PC-3 (cell line): ENCODE data around the gene PEX13. TPM values are rescaled to one million over a fixed set of nuclear protein-coding genes. Genes with fewer than 3 reads are reported as not detected.

ENCODE experiments used
- ATAC-seq: fragments of 200-7000 bp; cut with Tn5 transposase; 2 replicates; pipeline ENCODE4 v1.9.1; 2020; ENCODE audit warnings: mild to moderate bottlenecking, moderate library complexity
- BruUV-seq: library from RNA; stranded (reverse); fragments of 400-500 nt; replicated peaks from 2 replicates; lab custom pipeline; 2021; lab: Mats Ljungman, UMichigan
- CTCF ChIA-PET: fragments of 300-600 bp; sonication (Branson Sonifier 250); formaldehyde crosslinking; loops from one replicate; lab custom pipeline; 2022; ENCODE audit warnings: antibody characterized with exemption; lab: Charles Lee
- POLR2A ChIA-PET: fragments of 300-600 bp; sonication (Branson Sonifier 250); formaldehyde crosslinking; loops from one replicate; lab custom pipeline; 2022; ENCODE audit warnings: antibody characterized with exemption; ENCODE audit not compliant: unreplicated experiment; lab: Charles Lee
- DNase-seq: peaks from one replicate; pipeline ENCODE4 v3.0.0-alpha.2; 2015
- H2AFZ ChIP-seq: fragments of 300-600 bp; sonication (generic); 2 replicates; pipeline ENCODE4 v1.6.0; 2016; ENCODE audit warnings: antibody characterized with exemption, low read length
- H3F3A ChIP-seq: fragments of 300-600 bp; sonication (generic); one replicate; pipeline ENCODE4 v1.6.0; 2017; ENCODE audit warnings: antibody characterized with exemption, low read length, control low read depth, mild to moderate bottlenecking; ENCODE audit not compliant: unreplicated experiment
- H3K27ac ChIP-seq: fragments of 300-600 bp; sonication (generic); 2 replicates; pipeline ENCODE4 v1.5.1; 2016; ENCODE audit warnings: mild to moderate bottlenecking, low read length
- H3K27me3 ChIP-seq: fragments of 300-600 bp; sonication (generic); 2 replicates; pipeline ENCODE4 v1.6.1; 2016; ENCODE audit warnings: low read length, mixed read lengths
- H3K36me3 ChIP-seq: fragments of 300-600 bp; sonication (generic); 2 replicates; pipeline ENCODE4 v1.6.1; 2016; ENCODE audit warnings: low read depth, mixed run types, low read length, mixed read lengths
- H3K4me1 ChIP-seq: fragments of 300-600 bp; sonication (generic); 2 replicates; pipeline ENCODE4 v1.5.1; 2016; ENCODE audit warnings: low read length; ENCODE audit not compliant: insufficient read depth
- H3K4me2 ChIP-seq: fragments of 300-600 bp; sonication (generic); 2 replicates; pipeline ENCODE4 v1.6.0; 2016; ENCODE audit warnings: low read length
- H3K4me3 ChIP-seq: fragments of 300-600 bp; sonication (generic); 2 replicates; pipeline ENCODE4 v1.5.1; 2016; ENCODE audit warnings: mild to moderate bottlenecking, low read length, mixed read lengths
- H3K79me2 ChIP-seq: fragments of 300-600 bp; sonication (generic); 2 replicates; pipeline ENCODE4 v1.6.1; 2017; ENCODE audit warnings: low read length, mixed read lengths
- H3K9ac ChIP-seq: fragments of 300-600 bp; sonication (generic); 2 replicates; pipeline ENCODE4 v1.6.0; 2016; ENCODE audit warnings: mild to moderate bottlenecking, low read length
- H3K9me2 ChIP-seq: fragments of 300-600 bp; sonication (generic); replicated peaks from 2 replicates; pipeline ENCODE4 v1.6.1; 2016; ENCODE audit warnings: mixed run types, low read length, mixed read lengths
- H3K9me3 ChIP-seq: fragments of 300-600 bp; sonication (generic); 2 replicates; pipeline ENCODE4 v1.6.1; 2016; ENCODE audit warnings: low read length, mixed read lengths
- H4K20me1 ChIP-seq: fragments of 300-600 bp; sonication (generic); 2 replicates; pipeline ENCODE4 v1.6.1; 2016; ENCODE audit warnings: low read length, mixed read lengths
- EZH2 ChIP-seq: fragments of 300-600 bp; sonication (generic); IDR thresholded peaks from one replicate; pipeline ENCODE4 v1.6.1; 2017; ENCODE audit warnings: antibody characterized with exemption, mild to moderate bottlenecking, low read length; ENCODE audit not compliant: unreplicated experiment
- EZH2phosphoT487 ChIP-seq: fragments of 300-600 bp; sonication (generic); IDR thresholded peaks from 2 replicates; pipeline ENCODE4 v1.6.1; 2018; ENCODE audit warnings: mild to moderate bottlenecking, antibody characterized with exemption, low read length, borderline replicate concordance
- intact Hi-C: fragments of 100-400 bp; cut with micrococcal nuclease; formaldehyde crosslinking; loops from 2 replicates; pipeline ENCODE4 v1.9.0; 2023
- total RNA-seq: library from RNA; depleted of rRNA; stranded (reverse); fragments of >200 nt; gene quantifications from 2 replicates; pipeline ENCODE4 v1.2.3, GENCODE V29; 2014
- TF ChIP-seq, protein P1 (sequence below): fragments of 300-600 bp; sonication (generic); conservative IDR thresholded peaks from 2 replicates; pipeline ENCODE4 v1.5.1; 2017; ENCODE audit warnings: antibody characterized with exemption, low read depth, mild to moderate bottlenecking, low read length

PEX13 gene
- total RNA-seq, 1 experiment from 2014 or later: 37.7 TPM

GRCh38 chr2:61057562-61057961 lies 40.0 kb downstream of the PEX13 start:
- H3K9me2 ChIP-seq: no peaks in the 10 kb centered on the region
- no peaks in the 10 kb centered on the region for H4K20me1 ChIP-seq
- H3K9ac ChIP-seq: no peak overlapping the region
- H3K4me1 ChIP-seq: no peaks in the 10 kb centered on the region
- H3K79me2 ChIP-seq: no peaks in the 10 kb centered on the region
- no peak for DNase-seq
- H3K36me3 ChIP-seq: no peaks in the 10 kb centered on the region
- ChIA-PET CTCF (no interaction called here), POLR2A (no interaction called here)
- no peak overlapping the region for H3K27ac ChIP-seq
- BruUV-seq: no TSS peak
- no peaks in the 10 kb centered on the region for H3F3A ChIP-seq
- no peaks in the 10 kb centered on the region for H3K27me3 ChIP-seq
- no peak overlapping the region for H3K4me3 ChIP-seq
- intact Hi-C loops: no loop called here
- no peak overlapping the region for H3K4me2 ChIP-seq
- no peak for ATAC-seq
- H2AFZ ChIP-seq: no peak overlapping the region
- TF ChIP-seq EZH2 (no peak), EZH2phosphoT487 (no peak)
- TF ChIP-seq, protein P1, sequence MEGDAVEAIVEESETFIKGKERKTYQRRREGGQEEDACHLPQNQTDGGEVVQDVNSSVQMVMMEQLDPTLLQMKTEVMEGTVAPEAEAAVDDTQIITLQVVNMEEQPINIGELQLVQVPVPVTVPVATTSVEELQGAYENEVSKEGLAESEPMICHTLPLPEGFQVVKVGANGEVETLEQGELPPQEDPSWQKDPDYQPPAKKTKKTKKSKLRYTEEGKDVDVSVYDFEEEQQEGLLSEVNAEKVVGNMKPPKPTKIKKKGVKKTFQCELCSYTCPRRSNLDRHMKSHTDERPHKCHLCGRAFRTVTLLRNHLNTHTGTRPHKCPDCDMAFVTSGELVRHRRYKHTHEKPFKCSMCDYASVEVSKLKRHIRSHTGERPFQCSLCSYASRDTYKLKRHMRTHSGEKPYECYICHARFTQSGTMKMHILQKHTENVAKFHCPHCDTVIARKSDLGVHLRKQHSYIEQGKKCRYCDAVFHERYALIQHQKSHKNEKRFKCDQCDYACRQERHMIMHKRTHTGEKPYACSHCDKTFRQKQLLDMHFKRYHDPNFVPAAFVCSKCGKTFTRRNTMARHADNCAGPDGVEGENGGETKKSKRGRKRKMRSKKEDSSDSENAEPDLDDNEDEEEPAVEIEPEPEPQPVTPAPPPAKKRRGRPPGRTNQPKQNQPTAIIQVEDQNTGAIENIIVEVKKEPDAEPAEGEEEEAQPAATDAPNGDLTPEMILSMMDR: no peak
- H3K9me3 ChIP-seq: no peaks in the 10 kb centered on the region

- no peaks in the 10 kb centered on the region for H3K36me3 ChIP-seq
- H3K4me3 ChIP-seq: no peak overlapping the region
- no peak for TF ChIP-seq EZH2phosphoT487
- TF ChIP-seq EZH2: no peak
- TF ChIP-seq, protein P1: no peak
- no peaks in the 10 kb centered on the region for H3K9me2 ChIP-seq
- no peaks in the 10 kb centered on the region for H3K79me2 ChIP-seq
- H4K20me1 ChIP-seq: no peaks in the 10 kb centered on the region
- H3F3A ChIP-seq: no peaks in the 10 kb centered on the region
- no peak overlapping the region for H2AFZ ChIP-seq
- ChIA-PET POLR2A (interaction anchor here (0.6 kb wide), 1 partner anchor 53 kb away, joined by 5 read pairs; no protein-coding TSS in a partner anchor), CTCF (no interaction called here)
- DNase-seq: no peak
- no peaks in the 10 kb centered on the region for H3K4me1 ChIP-seq
- H3K27ac ChIP-seq: no peak overlapping the region
- intact Hi-C loops: no loop called here
- no peaks in the 10 kb centered on the region for H3K27me3 ChIP-seq
- no TSS peak for BruUV-seq
- no peaks in the 10 kb centered on the region for H3K9me3 ChIP-seq
- ATAC-seq: no peak
- H3K9ac ChIP-seq: no peak overlapping the region
- H3K4me2 ChIP-seq: no peak overlapping the region
These were observed 41.9 kb downstream of the PEX13 start for GRCh38 chr2:61059382-61059781.
